Dedifferentiated amniotic fluid mesenchymal stem cell (primary cell): Measurements from ENCODE around the gene KCNJ5.

Source experiments
- DNase-seq: peaks from one replicate; pipeline ENCODE4 v3.0.0-alpha.2; 2016; ENCODE audit errors: extremely low spot score

Gene KCNJ5

DNA sequence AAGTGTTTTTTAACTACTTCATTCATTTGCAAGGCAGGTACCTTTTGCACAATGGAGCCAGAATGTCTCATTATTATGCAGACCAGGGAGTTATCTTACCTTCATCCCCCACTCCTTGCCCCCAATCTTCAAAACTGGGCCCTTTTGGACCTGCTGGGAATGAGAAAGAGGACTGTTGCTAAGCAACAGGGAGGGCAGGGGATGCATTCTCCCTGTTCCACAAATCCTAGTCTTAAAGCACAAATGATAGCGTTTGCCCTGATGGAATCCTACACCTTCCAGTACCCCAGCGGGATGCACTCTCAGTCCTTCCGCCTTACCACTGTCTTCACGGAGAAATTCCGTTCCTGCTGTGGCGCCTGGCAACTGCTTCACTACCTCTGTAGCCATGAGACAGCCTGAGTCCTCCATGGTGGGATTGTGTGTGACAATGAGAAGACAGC lies 20.0 kb upstream of the KCNJ5 start:
- no peak for DNase-seq

DNA sequence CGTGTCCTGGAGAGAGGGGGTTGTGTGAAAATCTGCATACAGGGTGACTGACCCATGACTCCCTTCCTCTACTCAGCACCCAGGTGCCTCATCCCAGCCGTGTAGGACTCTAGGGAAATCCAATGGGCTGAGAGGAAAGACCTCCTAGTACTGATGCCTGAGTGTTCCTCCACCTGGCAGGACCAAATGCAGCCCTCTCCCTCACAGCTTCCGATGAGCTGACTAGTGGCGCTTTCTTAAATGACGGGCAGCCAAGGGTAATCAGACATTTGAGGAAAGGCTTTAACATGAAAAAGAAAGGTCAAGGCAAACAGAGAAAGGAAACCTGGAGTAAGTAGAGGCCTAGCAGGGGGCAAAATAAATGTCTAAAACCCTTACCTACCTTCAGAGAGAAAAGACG lies 19.1 kb upstream of the KCNJ5 start:
- DNase-seq, result no peak

- DNase-seq, result no peak
These were observed 18.6 kb upstream of the KCNJ5 start for GRCh38 chr11:128872594-128872993.

GRCh38 chr11:128874427-128874826 lies 16.7 kb upstream of the KCNJ5 start:
- DNase-seq, result no peak

- no peak for DNase-seq
These were observed 15.0 kb upstream of the KCNJ5 start for GRCh38 chr11:128876133-128876650.

- no peak for DNase-seq
These were observed 13.4 kb upstream of the KCNJ5 start for GRCh38 chr11:128877726-128878125.

GRCh38 chr11:128878455-128878854 lies 12.7 kb upstream of the KCNJ5 start:
- DNase-seq, result no peak

DNA sequence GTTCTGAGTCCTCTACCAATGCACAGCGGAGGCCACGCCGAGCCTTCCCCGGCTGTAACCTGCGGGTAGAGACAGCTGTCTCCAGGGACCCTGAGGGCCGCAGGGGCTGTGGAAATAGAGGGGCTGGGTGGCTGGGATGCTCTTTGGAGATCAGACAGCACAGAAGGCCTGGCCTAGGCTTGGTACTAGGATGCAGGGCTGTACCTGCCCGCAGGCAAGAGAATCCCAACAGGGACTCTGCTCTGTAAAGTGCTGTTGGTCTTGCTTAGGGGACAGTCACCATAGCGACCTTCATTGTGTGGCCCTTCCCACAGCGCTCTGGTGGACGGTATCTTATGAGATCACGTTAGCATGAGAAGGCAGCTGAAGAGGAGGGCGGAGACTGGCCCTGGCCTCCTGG lies 11.3 kb upstream of the KCNJ5 start:
- DNase-seq, result no peak

GRCh38 chr11:128881221-128881620 lies 9.9 kb upstream of the KCNJ5 start:
- DNase-seq, result no peak

GRCh38 chr11:128882451-128882850 lies 8.7 kb upstream of the KCNJ5 start:
- no peak for DNase-seq

- no peak for DNase-seq
These were observed 7.1 kb upstream of the KCNJ5 start for GRCh38 chr11:128884054-128884453.

DNA sequence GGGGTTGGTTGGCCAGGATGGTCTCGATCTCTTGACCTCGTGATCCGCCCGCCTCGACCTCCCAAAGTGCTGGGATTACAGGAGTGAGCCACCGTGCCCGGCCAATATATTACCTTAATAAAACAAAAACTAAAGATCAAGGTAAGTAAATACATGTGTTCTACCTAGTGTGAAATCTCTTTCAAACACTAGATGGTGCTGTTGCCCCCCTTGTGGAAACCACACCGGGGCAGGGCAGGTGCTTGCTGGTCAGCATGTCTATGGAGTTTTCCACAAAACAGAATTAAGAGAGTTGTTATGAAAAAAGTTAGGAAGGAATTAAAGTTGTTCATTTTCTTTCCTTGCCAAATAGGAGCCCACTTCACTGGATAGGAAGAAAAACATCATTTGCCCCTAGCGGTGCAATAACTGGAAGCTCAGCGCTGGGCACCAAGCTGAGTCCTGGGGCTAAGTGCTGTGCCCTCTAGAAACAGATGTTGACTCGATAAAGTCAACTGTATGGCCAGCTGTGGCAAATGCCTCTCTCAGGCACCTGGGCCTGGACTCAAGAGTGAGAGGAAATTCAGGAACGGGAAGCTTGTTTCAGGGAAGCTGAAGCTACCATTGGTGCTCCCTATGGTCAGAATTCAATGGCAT lies 6.3 kb upstream of the KCNJ5 start:
- peak; percentile 57 for DNase-seq

GRCh38 chr11:128886406-128887124 lies 4.6 kb upstream of the KCNJ5 start:
- no peak for DNase-seq

DNA sequence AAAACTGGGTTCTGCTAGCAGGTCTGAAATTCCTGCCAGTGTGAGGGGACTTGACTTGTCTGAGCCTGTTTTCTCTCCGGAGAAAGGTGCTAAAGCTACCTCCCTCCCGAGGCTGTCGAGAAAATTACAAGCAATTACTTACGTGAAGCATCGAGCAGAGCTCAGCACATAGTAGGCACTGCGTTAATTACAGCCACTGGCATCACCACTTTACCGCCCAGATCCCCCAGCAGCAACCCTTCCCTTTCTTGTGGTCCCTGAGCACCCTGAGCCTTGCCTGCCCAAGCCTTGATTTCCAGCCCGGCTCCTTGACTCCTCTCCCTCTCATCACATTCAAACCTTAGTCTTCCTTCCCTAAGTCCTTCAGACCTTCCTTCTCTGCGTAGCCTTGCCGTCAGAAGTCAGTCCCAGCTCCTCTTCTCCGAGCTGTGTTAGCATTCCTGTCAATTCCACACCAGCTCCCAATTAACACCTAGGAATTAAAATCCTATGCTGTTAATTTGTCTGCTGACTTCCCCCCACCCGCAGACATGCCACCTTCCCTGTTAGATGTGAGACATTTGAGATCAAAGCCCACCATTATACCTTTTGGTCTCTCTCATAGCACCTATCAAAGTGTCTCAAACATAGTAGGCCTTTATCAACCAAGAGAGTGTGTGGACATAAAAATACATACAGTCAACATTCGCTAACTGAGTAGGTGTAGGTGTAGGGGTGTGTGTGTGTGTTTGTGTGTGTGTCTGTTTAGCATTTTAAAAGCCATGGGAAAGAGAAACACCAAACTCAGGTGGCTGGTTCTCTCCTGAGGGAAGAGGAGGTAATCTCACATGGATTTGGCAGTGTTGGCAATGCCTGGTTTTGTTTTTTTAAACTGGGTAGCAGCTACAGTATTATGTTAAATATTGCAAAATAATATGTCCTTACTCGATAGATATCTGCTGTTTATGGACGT lies 2.8 kb upstream of the KCNJ5 start:
- no peak for DNase-seq

DNA sequence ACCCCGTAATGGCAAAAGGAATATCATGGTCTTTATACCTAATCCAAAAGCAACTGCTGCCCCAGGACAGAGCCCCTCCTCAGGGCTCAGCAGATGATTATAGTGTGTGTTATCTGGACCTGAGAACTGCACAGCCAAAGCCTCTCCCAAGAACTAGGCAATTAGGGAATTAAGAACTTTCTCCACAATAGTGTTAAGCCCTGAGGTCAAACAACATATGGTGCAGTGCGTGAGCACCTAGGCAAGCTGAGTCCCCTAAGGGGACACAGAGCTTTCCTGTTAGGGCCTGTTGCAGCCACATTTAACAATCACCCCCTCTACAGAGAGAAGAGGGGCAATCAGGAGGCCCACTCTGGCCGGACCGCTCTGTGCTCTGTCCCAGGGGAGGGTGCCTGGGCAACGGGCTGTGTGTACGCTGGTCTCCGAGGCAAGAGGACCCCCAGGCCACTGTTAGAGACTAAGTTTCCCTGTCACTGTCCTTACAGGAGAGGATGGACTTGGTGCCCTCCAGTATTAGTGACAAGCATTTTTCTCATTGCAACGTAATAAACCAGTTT lies 1.4 kb upstream of the KCNJ5 start:
- DNase-seq, result no peak

DNA sequence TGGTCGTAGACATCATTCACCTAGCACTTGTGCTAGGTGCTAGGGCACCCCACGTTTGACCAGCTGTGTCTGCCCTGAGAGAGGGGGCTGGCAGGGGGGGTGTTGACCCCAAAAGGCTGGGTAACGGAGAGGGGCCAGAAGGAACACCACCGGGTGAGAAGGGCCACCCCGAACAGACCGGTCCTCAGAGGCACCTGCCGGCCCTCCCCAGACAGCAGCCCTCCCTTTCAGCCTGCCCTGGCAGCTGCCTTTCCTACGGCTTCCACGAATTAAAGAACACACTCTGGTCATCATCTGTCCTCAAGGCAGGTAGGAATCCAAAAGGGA lies 977 bp upstream of the KCNJ5 start:
- no peak for DNase-seq

DNA sequence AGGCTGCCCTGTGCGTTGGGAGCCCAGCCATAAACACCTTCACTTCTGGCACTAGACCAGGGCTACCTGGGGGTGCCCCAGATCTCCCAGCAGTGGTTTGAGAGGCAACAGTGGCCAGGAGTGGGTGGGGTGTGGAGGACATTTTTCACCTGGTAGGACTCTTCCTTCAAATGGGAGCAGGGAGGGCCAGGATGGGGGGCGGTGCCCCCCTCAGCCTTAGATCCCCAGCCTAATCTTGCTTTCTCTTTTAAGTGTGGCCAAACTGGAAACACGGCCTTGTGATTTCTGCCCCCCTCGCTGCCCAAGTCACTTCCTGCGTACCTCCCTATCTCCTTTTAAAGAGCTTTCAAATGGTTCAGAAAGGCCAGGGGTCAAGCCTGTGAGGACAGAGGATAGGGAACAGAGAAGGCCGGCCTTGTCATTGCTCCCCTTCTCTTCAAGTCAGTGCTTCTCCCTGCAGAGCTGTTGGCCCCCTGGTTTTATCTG lies 800 bp downstream of the KCNJ5 start:
- DNase-seq, result no peak

- DNase-seq, result no peak
These were observed 1.9 kb downstream of the KCNJ5 start for GRCh38 chr11:128892866-128893565.

- no peak for DNase-seq
These were observed 2.6 kb downstream of the KCNJ5 start for GRCh38 chr11:128893578-128894285.

DNA sequence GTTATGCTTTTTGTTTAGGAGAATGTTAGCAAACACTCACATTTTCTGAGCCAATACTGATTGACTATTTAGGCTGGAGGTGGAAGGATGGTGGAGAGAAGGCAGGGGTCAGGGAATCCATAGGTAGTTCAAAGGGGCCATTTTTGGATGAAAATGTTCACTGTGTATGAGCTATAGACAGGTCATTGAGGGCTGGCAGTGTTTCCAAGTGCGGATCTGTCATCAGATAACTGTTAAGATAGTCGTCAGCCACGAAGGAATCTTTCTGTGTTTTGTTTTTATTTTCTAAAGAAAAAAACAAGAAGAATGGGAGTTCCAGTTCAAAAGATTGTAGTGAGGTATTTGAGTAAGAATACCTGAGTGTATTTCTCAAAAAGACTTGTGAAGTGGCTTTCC lies 3.1 kb downstream of the KCNJ5 start:
- DNase-seq, result no peak

DNA sequence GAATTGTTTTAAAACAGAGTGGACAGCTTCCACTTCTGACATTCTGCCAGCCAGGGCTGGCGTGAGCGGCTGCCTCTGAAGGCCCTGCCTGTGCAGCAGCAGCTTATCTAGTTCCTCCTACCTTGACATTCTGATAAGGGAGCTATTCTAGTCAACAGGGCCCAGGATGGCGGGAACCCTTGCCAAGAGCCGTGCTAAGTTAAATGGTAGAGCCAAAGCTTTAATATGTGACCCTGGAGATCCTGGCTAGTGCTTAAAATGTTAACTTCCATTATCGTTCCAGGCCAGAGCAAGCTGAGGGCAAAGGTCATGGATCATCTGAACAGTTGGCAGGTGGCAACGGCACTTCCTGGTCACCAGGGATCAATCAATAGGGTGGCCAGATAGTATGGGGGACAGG lies 3.5 kb downstream of the KCNJ5 start:
- DNase-seq, result no peak
